ENCODE results near the gene SHC3. TPM values are rescaled to one million over a fixed set of nuclear protein-coding genes. Genes with fewer than 3 reads are reported as not detected.

The SHC3 gene
- total RNA-seq, 2 experiments from 2014 or later, result not detected

- H3K27ac Mint-ChIP-seq, result no peak overlapping the region
- ATAC-seq (no peak), DNase-seq (no peak)
- no peak overlapping the region for H3K4me3 Mint-ChIP-seq
- H3K9me3 Mint-ChIP-seq (ENCODE audit: low read depth), result no peaks in the 10 kb centered on the region
- H3K4me1 Mint-ChIP-seq, result no peaks in the 10 kb centered on the region
- no peaks in the 10 kb centered on the region for H3K36me3 Mint-ChIP-seq
- peaks cover 5% of the 10 kb centered on the region for H3K27me3 Mint-ChIP-seq
- CTCF ChIA-PET, result interaction anchor here (1.0 to 1.1 kb wide), 2 partner anchors 18 to 213 kb away, joined by 3 to 4 read pairs; no protein-coding TSS in a partner anchor
These were observed 112.7 kb downstream of the SHC3 start for GRCh38 chr9:89065921-89066320.

- no peaks in the 10 kb centered on the region for H3K9me3 Mint-ChIP-seq (ENCODE audit: low read depth)
- H3K36me3 Mint-ChIP-seq, result no peaks in the 10 kb centered on the region
- no peaks in the 10 kb centered on the region for H3K4me1 Mint-ChIP-seq
- no peak overlapping the region for H3K27ac Mint-ChIP-seq
- H3K27me3 Mint-ChIP-seq, result no peaks in the 10 kb centered on the region
- CTCF ChIA-PET, result no interaction called here
- H3K4me3 Mint-ChIP-seq, result no peak overlapping the region
- ATAC-seq, result no peak
- no peak for DNase-seq
These were observed 117.8 kb downstream of the SHC3 start for GRCh38 chr9:89060790-89061189.

GRCh38 chr9:89059925-89060506, 118.6 kb downstream of the SHC3 start:
- H3K4me3 Mint-ChIP-seq, result no peak overlapping the region

GRCh38 chr9:89058906-89059305, 119.7 kb downstream of the SHC3 start:
- CTCF ChIA-PET, result no interaction called here
- DNase-seq (no peak), ATAC-seq (no peak)
- Mint-ChIP-seq H3K9me3 (ENCODE audit: low read depth) (no peaks in the 10 kb centered on the region), H3K36me3 (no peaks in the 10 kb centered on the region), H3K27ac (no peak overlapping the region), H3K4me3 (no peak overlapping the region), H3K27me3 (no peaks in the 10 kb centered on the region), H3K4me1 (no peaks in the 10 kb centered on the region)

More at GRCh38 chr9:89059925-89060506, 118.6 kb downstream of the SHC3 start:
- DNase-seq (no peak), ATAC-seq (no peak)
- Mint-ChIP-seq H3K4me1 (no peaks in the 10 kb centered on the region), H3K9me3 (ENCODE audit: low read depth) (no peaks in the 10 kb centered on the region), H3K27ac (no peak overlapping the region), H3K27me3 (no peaks in the 10 kb centered on the region), H3K36me3 (no peaks in the 10 kb centered on the region)
- CTCF ChIA-PET, result no interaction called here

GRCh38 chr9:89054865-89055495, 123.6 kb downstream of the SHC3 start:
- no peak overlapping the region for H3K4me3 Mint-ChIP-seq
- CTCF ChIA-PET, result no interaction called here
- H3K9me3 Mint-ChIP-seq (ENCODE audit: low read depth), result no peaks in the 10 kb centered on the region
- H3K36me3 Mint-ChIP-seq, result no peaks in the 10 kb centered on the region
- no peak for DNase-seq
- peaks cover 3% of the 10 kb centered on the region for H3K27me3 Mint-ChIP-seq
- no peaks in the 10 kb centered on the region for H3K4me1 Mint-ChIP-seq
- H3K27ac Mint-ChIP-seq, result no peak overlapping the region
- no peak for ATAC-seq

GRCh38 chr9:89053301-89053700, 125.3 kb downstream of the SHC3 start:
- CTCF ChIA-PET, result no interaction called here
- Mint-ChIP-seq H3K36me3 (no peaks in the 10 kb centered on the region), H3K4me1 (no peaks in the 10 kb centered on the region), H3K9me3 (ENCODE audit: low read depth) (no peaks in the 10 kb centered on the region), H3K4me3 (no peak overlapping the region), H3K27me3 (peaks cover 3% of the 10 kb centered on the region), H3K27ac (no peak overlapping the region)
- no peak for ATAC-seq
- DNase-seq, result no peak

- no peaks in the 10 kb centered on the region for H3K9me3 Mint-ChIP-seq (ENCODE audit: low read depth)
- no peaks in the 10 kb centered on the region for H3K36me3 Mint-ChIP-seq
These were observed 126.0 kb downstream of the SHC3 start for GRCh38 chr9:89052470-89053097.

GRCh38 chr9:89051421-89052025, 127.1 kb downstream of the SHC3 start:
- CTCF ChIA-PET, result no interaction called here
- no peak overlapping the region for H3K4me3 Mint-ChIP-seq
- no peaks in the 10 kb centered on the region for H3K36me3 Mint-ChIP-seq

More at GRCh38 chr9:89052470-89053097, 126.0 kb downstream of the SHC3 start:
- no peak overlapping the region for H3K27ac Mint-ChIP-seq
- H3K27me3 Mint-ChIP-seq, result peaks cover 5% of the 10 kb centered on the region
- no peak overlapping the region for H3K4me3 Mint-ChIP-seq
- CTCF ChIA-PET, result no interaction called here
- ATAC-seq (no peak), DNase-seq (no peak)
- no peaks in the 10 kb centered on the region for H3K4me1 Mint-ChIP-seq

GRCh38 chr9:89049646-89050045, 129.0 kb downstream of the SHC3 start:
- Mint-ChIP-seq H3K4me1 (no peaks in the 10 kb centered on the region), H3K27me3 (peaks cover 7% of the 10 kb centered on the region), H3K4me3 (no peak overlapping the region), H3K27ac (no peak overlapping the region), H3K36me3 (no peaks in the 10 kb centered on the region), H3K9me3 (ENCODE audit: low read depth) (no peaks in the 10 kb centered on the region)
- ATAC-seq (no peak), DNase-seq (no peak)
- CTCF ChIA-PET, result no interaction called here

More at GRCh38 chr9:89051421-89052025, 127.1 kb downstream of the SHC3 start:
- no peak for DNase-seq
- Mint-ChIP-seq H3K4me1 (no peaks in the 10 kb centered on the region), H3K27ac (no peak overlapping the region), H3K9me3 (ENCODE audit: low read depth) (no peaks in the 10 kb centered on the region), H3K27me3 (peaks cover 7% of the 10 kb centered on the region)
- no peak for ATAC-seq

- CTCF ChIA-PET, result interaction anchor here (1.3 kb wide), 1 partner anchor 17 kb away, joined by 3 read pairs; no protein-coding TSS in a partner anchor
These were observed 130.0 kb downstream of the SHC3 start for GRCh38 chr9:89048616-89049015.

GRCh38 chr9:89047667-89048066, 131.0 kb downstream of the SHC3 start:
- H3K27me3 Mint-ChIP-seq, result peaks cover 7% of the 10 kb centered on the region

More at GRCh38 chr9:89048616-89049015, 130.0 kb downstream of the SHC3 start:
- Mint-ChIP-seq H3K36me3 (no peaks in the 10 kb centered on the region), H3K27ac (no peak overlapping the region), H3K9me3 (ENCODE audit: low read depth) (no peaks in the 10 kb centered on the region), H3K4me1 (no peaks in the 10 kb centered on the region), H3K27me3 (peaks cover 7% of the 10 kb centered on the region), H3K4me3 (no peak overlapping the region)
- ATAC-seq (no peak), DNase-seq (no peak)

GRCh38 chr9:89046832-89047231, 131.8 kb downstream of the SHC3 start:
- no peak for ATAC-seq
- no peaks in the 10 kb centered on the region for H3K9me3 Mint-ChIP-seq (ENCODE audit: low read depth)
- no peaks in the 10 kb centered on the region for H3K4me1 Mint-ChIP-seq
- no peak for DNase-seq
- H3K27ac Mint-ChIP-seq, result no peak overlapping the region
- peaks cover 7% of the 10 kb centered on the region for H3K27me3 Mint-ChIP-seq
- H3K36me3 Mint-ChIP-seq, result no peaks in the 10 kb centered on the region
- CTCF ChIA-PET, result no interaction called here
- H3K4me3 Mint-ChIP-seq, result no peak overlapping the region

More at GRCh38 chr9:89047667-89048066, 131.0 kb downstream of the SHC3 start:
- Mint-ChIP-seq H3K4me3 (no peak overlapping the region), H3K27ac (no peak overlapping the region), H3K36me3 (no peaks in the 10 kb centered on the region), H3K4me1 (no peaks in the 10 kb centered on the region), H3K9me3 (ENCODE audit: low read depth) (no peaks in the 10 kb centered on the region)
- DNase-seq, result no peak
- ATAC-seq, result no peak
- CTCF ChIA-PET, result interaction anchor here (1.3 kb wide), 1 partner anchor 18 kb away, joined by 3 read pairs; no protein-coding TSS in a partner anchor

GRCh38 chr9:89044881-89045280, 133.7 kb downstream of the SHC3 start:
- Mint-ChIP-seq H3K36me3 (no peaks in the 10 kb centered on the region), H3K9me3 (ENCODE audit: low read depth) (no peaks in the 10 kb centered on the region), H3K4me1 (no peaks in the 10 kb centered on the region), H3K4me3 (no peak overlapping the region), H3K27ac (no peak overlapping the region), H3K27me3 (peaks cover 7% of the 10 kb centered on the region)
- ATAC-seq (no peak), DNase-seq (no peak)
- CTCF ChIA-PET, result no interaction called here

All from activated CD8-positive, alpha-beta memory T cell treated with anti-CD3 and anti-CD28 coated beads, Interleukin-2, amount 10 ng/mL, durations not matched to agents 7 days and 5 days (primary cell).